GM21723 (cell line): ENCODE results near the gene POU2AF2.
A peak's percentile ranks its signal among the peaks of the same experiment; 100 is the strongest.
"Not testable (repeated sequence)": the region's sequence is repeated elsewhere in the genome, so short reads cannot be mapped to it uniquely, and the experiment has no call there.

ENCODE experiments used
- ATAC-seq: cut with Tn5 transposase; IDR thresholded peaks from one replicate; pipeline ENCODE4 v1.9.1; 2021; ENCODE audit warnings: mild to moderate bottlenecking, moderate library complexity; ENCODE audit not compliant: unreplicated experiment

Gene POU2AF2, protein sequence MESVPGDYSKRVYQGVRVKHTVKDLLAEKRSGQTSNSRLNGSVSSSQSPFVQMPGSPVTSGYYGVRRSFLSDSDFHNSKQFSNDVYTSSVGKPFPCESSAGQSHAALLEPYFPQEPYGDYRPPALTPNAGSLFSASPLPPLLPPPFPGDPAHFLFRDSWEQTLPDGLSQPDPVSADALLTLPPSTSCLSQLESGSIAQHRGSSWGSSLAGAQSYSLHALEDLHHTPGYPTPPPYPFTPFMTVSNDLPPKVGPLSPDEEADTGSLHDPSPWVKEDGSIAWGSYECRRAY

GRCh38 chr11:111245425-111245824 is at the start of gene POU2AF2:
Gene POU2AF2 (plus strand): TSS chr11:111245725. CDS start chr11:111245854, 129 bp downstream.
- no peak for ATAC-seq

- ATAC-seq, result no peak
Measured at GRCh38 chr11:111200010-111200534, 45.5 kb upstream of the POU2AF2 start.

DNA sequence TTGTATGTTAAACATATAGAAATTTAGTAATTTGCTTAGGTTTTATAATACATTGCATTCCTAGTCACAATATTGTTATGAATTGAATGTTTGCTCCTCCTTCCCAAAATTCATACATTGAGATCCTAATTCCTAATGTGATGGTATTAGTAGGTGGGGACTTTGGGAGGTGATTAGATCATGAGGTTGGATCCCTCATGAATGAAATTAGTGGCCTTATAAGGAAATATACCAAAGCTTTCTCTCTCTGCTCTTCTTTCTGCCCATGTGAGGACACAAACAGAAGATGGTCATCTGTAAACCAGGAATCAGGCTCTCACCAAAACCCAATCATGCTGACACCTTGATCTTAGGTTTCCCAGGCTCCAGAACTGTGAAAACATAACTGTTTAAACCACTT is 41.3 kb upstream of the POU2AF2 start:
- no peak for ATAC-seq

DNA sequence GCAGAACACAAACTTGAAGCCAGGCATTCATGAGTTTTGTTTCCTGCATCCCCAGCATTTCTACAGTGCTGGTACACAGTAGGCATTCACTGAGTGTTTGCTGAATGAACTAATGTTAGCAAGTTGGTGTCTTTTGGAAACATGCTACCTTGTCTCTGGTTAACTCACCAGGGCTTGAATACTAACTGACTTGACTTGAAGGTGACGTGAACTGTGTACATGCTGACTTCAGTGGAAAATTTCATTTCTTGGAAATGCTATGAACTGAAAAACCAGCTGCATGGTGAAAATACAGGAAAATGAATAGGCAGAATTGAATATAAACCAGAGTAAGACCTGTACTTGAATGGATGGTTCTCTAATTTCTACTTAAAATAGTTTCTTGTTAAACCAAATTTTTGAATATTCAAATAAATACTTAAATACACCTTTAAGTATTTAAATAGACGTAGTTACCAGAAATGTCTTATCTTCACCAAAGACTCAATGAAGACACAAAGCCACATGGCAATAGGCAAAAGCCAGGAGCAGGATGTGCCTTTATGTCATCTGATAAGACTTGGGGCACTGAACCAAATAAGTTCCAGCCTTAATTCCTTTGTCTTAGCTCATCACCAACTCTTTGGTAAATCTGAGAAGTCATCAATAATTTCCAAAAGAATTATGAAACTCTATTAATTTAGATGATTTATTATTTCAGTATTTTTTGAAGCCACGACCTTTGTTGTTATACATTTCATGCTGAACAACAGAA is 39.7 kb upstream of the POU2AF2 start:
- ATAC-seq, result no peak

DNA sequence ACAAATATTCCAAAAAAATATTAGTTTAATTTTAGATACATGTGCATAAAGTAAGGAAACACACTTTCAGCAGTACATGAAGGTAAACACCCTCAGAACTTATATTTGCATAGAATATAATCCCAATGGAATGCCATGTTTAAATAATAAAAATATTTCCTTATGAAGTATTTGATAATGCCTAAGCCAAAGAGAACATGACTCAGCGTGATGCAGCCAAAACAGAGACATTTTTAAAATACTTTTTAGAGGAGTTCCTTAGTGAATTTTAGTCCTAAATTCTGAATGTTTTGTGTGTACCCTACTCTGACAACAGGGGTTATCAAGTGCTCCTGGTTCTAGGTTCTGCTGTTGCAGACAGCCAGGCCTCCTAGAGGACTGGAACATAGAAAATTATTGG is 39.1 kb upstream of the POU2AF2 start:
- no peak for ATAC-seq

DNA sequence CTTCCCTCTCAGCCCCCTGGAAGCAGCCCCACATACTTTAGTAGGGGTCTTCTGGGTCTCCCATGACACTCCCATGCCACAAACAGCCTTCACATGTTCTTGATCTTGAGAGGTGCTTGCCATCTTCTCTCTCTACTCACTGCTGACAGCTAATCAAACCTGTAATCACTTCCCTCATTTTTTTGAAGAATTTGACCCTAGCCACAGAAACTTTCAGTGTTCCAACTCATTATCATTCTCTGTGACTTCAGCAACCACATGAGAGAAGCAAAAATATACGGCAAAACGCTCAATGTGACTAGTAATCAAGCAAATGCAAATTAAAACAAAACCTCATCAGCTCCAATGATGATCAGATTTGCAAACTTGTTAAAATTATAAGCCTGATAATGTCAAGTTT is 38.3 kb upstream of the POU2AF2 start:
- ATAC-seq, result no peak

- no peak for ATAC-seq
Measured at GRCh38 chr11:111209543-111210355, 35.8 kb upstream of the POU2AF2 start.

GRCh38 chr11:111213256-111213655 is 32.3 kb upstream of the POU2AF2 start:
- no peak for ATAC-seq

- ATAC-seq, result no peak
Measured at GRCh38 chr11:111220721-111221120, 24.8 kb upstream of the POU2AF2 start.

DNA sequence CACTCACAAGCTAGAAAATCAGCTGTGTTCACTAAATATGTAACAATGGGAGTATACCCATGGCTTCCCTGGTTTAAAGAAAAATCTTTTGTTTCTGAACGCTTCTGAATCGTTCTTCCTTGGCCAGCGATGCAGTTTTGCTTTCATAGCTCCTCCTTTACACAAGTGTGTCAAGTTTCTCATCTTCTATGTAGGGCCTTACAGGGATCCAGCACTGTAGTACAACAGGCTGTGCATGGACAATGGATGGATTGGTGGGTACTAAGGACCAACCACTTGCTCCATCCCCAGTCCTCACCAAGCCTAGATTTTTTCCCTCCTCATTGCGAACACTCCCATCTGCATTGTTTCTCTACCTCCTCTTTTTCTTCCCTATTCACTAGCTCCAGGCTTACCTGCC is 24.3 kb upstream of the POU2AF2 start:
- no peak for ATAC-seq

GRCh38 chr11:111221936-111222335 is 23.6 kb upstream of the POU2AF2 start:
- not testable (repeated sequence) for ATAC-seq

DNA sequence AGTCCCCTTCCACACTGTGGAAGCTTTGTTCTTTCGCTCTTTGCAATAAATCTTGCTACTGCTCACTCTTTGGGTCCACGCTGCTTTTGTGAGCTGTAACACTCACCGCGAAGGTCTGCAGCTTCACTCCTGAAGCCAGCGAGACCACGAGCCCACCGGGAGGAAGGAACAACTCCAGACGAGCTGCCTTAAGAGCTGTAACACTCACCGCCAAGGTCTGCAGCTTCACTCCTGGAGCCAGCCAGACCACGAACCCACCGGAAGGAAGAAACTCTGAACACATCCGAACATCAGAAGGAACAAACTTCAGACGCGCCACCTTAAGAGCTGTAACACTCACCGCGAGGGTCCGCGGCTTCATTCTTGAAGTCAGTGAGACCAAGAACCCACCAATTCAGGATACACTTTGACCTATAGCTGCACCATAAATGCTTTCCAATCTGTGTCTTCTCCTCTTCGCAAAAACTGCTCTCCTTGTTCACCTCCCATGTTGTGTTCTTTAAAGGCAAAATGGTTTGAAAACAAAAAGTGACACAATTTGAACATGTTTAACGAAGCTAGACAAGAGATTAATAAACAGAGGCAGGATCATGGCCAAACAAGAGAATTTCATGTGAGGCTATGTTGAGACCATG is 22.6 kb upstream of the POU2AF2 start:
- not testable (repeated sequence) for ATAC-seq

DNA sequence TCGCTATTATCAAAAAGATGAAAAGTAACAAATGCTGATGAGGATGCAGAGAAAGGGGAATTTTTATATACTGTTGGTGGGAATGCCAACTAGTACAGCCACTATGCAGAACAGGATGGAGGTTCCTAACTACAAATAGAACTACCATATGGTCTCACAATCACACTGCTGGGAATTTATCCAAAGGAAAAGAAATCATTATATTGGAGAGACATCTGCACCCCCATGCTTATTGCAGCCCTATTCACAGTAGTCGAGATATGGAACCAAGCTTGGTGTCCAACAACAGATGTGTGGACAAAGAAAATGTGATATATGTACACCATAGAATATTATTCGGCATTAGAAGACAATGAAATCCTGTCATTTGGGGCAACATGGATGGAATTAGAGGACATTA is 19.6 kb upstream of the POU2AF2 start:
- ATAC-seq, result no peak

GRCh38 chr11:111229604-111230003 is 15.9 kb upstream of the POU2AF2 start:
- ATAC-seq, result no peak

GRCh38 chr11:111230122-111230465 is 15.4 kb upstream of the POU2AF2 start:
- ATAC-seq, result peak; percentile 35

DNA sequence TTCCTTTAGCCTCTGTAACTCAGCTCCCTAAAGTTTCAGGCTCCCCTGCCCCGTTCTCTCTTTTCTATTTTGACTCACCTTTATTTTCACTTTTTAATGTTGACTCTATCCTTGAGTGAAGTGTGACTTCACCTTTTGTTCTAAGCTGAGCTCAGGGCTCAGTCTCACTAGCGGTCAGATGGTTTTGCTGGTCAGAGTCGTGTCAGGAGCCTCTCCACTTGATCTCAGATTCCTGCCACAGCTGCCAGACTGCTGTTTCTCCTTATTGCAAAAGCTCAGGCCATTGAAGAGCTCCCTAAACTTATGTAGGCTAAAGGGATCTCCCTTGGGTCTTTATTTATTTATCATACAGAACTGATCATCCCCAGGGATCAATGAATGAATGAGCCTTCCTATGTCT is 13.7 kb upstream of the POU2AF2 start:
- ATAC-seq, result no peak

DNA sequence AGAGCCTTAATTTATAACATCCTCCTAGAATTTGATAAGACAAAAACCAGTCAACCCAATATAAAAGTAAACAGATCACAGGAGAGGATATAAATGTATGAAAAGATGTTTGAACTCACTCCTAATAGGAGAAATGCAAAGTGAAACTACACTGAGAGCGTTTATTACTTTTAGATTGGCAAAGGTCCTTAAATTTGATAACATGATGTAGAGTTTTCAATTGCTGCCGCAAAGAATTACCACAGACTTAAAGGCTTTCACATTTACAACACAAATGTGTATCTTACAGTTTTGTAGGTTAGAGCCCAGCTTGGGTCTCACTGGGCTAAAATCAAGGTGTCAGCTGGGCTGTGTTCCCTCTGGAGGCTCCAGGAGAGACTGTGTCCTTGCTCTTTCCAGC is 9.1 kb upstream of the POU2AF2 start:
- no peak for ATAC-seq

GRCh38 chr11:111237926-111238325 is 7.6 kb upstream of the POU2AF2 start:
- no peak for ATAC-seq

DNA sequence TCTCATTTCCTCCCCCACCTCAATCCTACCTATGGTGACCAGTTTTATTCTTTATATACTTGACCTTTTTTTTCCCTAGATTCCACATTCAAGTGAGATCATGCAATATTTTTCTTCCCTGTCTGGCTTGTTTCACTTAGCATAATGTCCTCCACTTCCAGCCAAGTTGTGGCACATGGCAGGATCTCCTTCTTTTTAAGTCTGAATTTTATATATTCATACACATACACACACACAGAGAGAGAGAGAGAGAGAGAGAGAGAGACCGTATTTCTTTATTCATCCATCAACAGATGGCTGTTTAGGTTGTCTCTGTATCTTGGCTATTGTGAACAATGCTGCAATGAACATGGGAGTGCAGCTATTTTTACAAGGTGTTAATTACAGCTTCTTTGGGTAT is 1.4 kb downstream of the POU2AF2 start:
- no peak for ATAC-seq

GRCh38 chr11:111250936-111251335 is 5.4 kb downstream of the POU2AF2 start:
- ATAC-seq, result no peak

DNA sequence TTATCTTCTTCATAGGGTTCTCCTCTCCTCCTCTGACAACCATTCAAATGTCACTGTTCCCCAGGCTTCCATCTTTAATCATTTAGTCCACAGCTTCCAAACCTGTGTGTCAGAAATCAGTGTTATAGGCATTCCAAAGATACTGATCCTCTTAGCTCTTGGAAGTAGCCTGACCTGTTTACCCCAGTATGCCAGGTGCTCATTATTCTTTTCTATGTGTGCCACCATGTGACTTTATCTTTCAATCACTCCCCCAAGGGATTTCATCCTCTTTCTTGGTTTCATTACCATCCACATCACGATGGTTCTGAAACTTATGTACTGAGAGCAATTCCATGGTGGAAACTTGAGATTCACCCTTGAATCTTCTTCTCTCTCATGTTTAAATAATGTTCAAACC is 7.6 kb downstream of the POU2AF2 start:
- ATAC-seq, result no peak
